ENCODE data around the gene CYB5R3.

CYB5R3 gene

GRCh38 chr22:42649246-42650099 lies at the start of gene CYB5R3:
TSS of gene CYB5R3 (minus strand) at chr22:42649392. CDS start at chr22:42649315, 77 bp downstream.
- TF ChIP-seq, protein P1, sequence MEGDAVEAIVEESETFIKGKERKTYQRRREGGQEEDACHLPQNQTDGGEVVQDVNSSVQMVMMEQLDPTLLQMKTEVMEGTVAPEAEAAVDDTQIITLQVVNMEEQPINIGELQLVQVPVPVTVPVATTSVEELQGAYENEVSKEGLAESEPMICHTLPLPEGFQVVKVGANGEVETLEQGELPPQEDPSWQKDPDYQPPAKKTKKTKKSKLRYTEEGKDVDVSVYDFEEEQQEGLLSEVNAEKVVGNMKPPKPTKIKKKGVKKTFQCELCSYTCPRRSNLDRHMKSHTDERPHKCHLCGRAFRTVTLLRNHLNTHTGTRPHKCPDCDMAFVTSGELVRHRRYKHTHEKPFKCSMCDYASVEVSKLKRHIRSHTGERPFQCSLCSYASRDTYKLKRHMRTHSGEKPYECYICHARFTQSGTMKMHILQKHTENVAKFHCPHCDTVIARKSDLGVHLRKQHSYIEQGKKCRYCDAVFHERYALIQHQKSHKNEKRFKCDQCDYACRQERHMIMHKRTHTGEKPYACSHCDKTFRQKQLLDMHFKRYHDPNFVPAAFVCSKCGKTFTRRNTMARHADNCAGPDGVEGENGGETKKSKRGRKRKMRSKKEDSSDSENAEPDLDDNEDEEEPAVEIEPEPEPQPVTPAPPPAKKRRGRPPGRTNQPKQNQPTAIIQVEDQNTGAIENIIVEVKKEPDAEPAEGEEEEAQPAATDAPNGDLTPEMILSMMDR (conservative IDR thresholded peaks at IDR 0.05; ENCODE audit: low read depth), result no peak
- CTCF ChIA-PET, result interaction anchor here (0.6 kb wide), 1 partner anchor 1999 kb away, joined by 3 read pairs; no protein-coding TSS in a partner anchor
- H3K27ac ChIP-seq, result peak within 1 kb of the TSS; percentile 90
- POLR2A ChIA-PET (ENCODE audit: low non-redundant PET), result interaction anchor here (0.6 to 0.8 kb wide), 2 partner anchors 11 to 12 kb away, joined by 3 to 4 read pairs; no protein-coding TSS in a partner anchor
- peak; percentile 84 for DNase-seq (ENCODE audit: low spot score)

GRCh38 chr22:42697542-42698013 lies 48.4 kb upstream of the CYB5R3 start:
- peak overlapping the region; percentile 99 for H3K27ac ChIP-seq
- ChIA-PET CTCF (no interaction called here), POLR2A (ENCODE audit: low non-redundant PET) (no interaction called here)
- peak; percentile 68 for DNase-seq (ENCODE audit: low spot score)
- TF ChIP-seq, protein P1 (conservative IDR thresholded peaks at IDR 0.05; ENCODE audit: low read depth), result no peak

GRCh38 chr22:42696331-42696967 lies 47.3 kb upstream of the CYB5R3 start:
- TF ChIP-seq, protein P1 (conservative IDR thresholded peaks at IDR 0.05; ENCODE audit: low read depth), result no peak
- peak overlapping the region; percentile 99 for H3K27ac ChIP-seq
- no peak for DNase-seq (ENCODE audit: low spot score)
- ChIA-PET POLR2A (ENCODE audit: low non-redundant PET) (no interaction called here), CTCF (interaction anchor here (0.6 kb wide), 1 partner anchor 15 kb away, joined by 4 read pairs; no protein-coding TSS in a partner anchor)

- DNase-seq (ENCODE audit: low spot score), result no peak
- TF ChIP-seq, protein P1 (conservative IDR thresholded peaks at IDR 0.05; ENCODE audit: low read depth), result no peak
- peak overlapping the region; percentile 99 for H3K27ac ChIP-seq
- CTCF ChIA-PET, result no interaction called here
- POLR2A ChIA-PET (ENCODE audit: low non-redundant PET), result no interaction called here
Observed at GRCh38 chr22:42695294-42695693, 46.1 kb upstream of the CYB5R3 start.

DNA sequence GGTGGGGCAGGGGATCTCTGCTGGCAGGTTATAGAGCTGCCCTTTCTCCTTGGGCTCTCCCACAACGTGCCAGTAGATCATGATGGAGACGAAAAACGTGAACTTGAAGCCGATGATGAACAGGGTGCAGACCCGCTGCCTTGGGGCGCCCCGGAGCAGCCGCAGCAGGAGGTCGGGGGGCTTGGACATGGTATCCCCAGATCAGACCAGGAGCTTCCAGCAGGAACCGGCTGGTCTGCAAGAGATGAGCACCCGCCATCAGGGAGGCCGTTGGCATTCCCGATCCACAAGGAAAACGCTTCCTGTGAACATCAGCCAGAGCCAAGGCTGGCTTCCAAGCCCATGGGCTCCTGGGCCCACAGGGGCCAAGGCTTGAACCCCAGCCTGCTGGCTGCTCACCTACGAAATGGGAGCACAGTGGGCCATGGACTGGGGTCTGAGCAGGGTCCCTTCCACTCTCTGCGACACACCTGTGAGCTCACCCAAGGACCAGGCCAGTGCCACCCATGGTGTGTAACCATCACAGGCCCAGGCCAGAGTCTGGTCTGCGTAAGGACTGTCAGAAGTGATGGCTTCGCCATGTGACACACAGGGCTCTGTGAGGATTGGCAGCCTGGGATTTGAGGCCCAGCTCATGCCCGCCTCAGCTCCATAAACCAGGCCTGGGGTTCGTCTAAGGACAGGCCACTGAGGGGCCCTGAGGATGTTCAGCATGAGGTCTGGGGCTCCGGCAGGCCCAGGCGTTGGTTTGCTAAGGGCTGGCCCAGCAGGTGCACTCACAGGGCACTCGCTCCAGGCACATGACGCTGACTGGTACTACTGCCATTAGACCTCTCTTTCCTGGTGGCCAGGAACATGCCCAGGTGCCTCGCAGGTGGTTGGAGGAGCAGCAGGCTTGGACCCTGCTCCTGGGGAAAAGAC lies 44.8 kb upstream of the CYB5R3 start:
- TF ChIP-seq, protein P1 (conservative IDR thresholded peaks at IDR 0.05; ENCODE audit: low read depth), result no peak
- DNase-seq (ENCODE audit: low spot score), result no peak
- H3K27ac ChIP-seq, result peak overlapping the region; percentile 99
- CTCF ChIA-PET, result interaction anchor here (1.0 kb wide), 1 partner anchor 11 kb away, joined by 4 read pairs; no protein-coding TSS in a partner anchor
- POLR2A ChIA-PET (ENCODE audit: low non-redundant PET), result no interaction called here

Measured in RWPE1 (cell line).